Hepatocyte (in vitro differentiated cells): Measurements from ENCODE around the gene FMN1. TPM values are rescaled to one million over a fixed set of nuclear protein-coding genes. Genes with fewer than 3 reads are reported as not detected.

Experiments used
- DNase-seq: peaks from one replicate; pipeline ENCODE4 v3.0.0-alpha.2; 2016; ENCODE audit warnings: low spot score
- H2AFZ ChIP-seq: fragments of 200-600 bp; sonication (generic); 2 replicates; pipeline ENCODE4 v1.6.0; 2016; ENCODE audit warnings: antibody characterized with exemption, mild to moderate bottlenecking
- H3K27ac ChIP-seq: fragments of 200-600 bp; sonication (generic); 2 replicates; pipeline ENCODE4 v1.5.1; 2016; ENCODE audit warnings: mild to moderate bottlenecking
- H3K27me3 ChIP-seq: fragments of 200-600 bp; sonication (generic); 2 replicates; pipeline ENCODE4 v1.6.1; 2016
- H3K36me3 ChIP-seq: fragments of 200-600 bp; sonication (generic); replicated peaks from 2 replicates; pipeline ENCODE4 v1.5.1; 2016; ENCODE audit warnings: low read depth; ENCODE audit not compliant: insufficient read depth
- H3K4me1 ChIP-seq: fragments of 200-600 bp; sonication (generic); 2 replicates; pipeline ENCODE4 v1.5.1; 2016; ENCODE audit warnings: mild to moderate bottlenecking, moderate library complexity; ENCODE audit not compliant: insufficient read depth
- H3K4me2 ChIP-seq: fragments of 200-600 bp; sonication (generic); 2 replicates; pipeline ENCODE4 v1.6.0; 2016
- H3K4me3 ChIP-seq: fragments of 200-600 bp; sonication (generic); 2 replicates; pipeline ENCODE4 v1.5.1; 2016; ENCODE audit warnings: mild to moderate bottlenecking
- H3K79me2 ChIP-seq: fragments of 200-600 bp; sonication (generic); 2 replicates; pipeline ENCODE4 v1.6.0; 2017; ENCODE audit warnings: mild to moderate bottlenecking
- H3K9me2 ChIP-seq: fragments of 200-600 bp; sonication (generic); replicated peaks from 2 replicates; pipeline ENCODE4 v1.6.0; 2017; ENCODE audit warnings: mild to moderate bottlenecking; ENCODE audit not compliant: insufficient read depth
- H3K9me3 ChIP-seq: fragments of 200-600 bp; sonication (generic); 2 replicates; pipeline ENCODE4 v1.5.1; 2016; ENCODE audit warnings: low read depth, mild to moderate bottlenecking
- H4K20me1 ChIP-seq: fragments of 200-600 bp; sonication (generic); 2 replicates; pipeline ENCODE4 v1.6.0; 2016; ENCODE audit warnings: mild to moderate bottlenecking; ENCODE audit not compliant: insufficient read depth, poor library complexity, severe bottlenecking
- CTCF ChIP-seq: fragments of 200-600 bp; sonication (generic); IDR thresholded peaks from 2 replicates; pipeline ENCODE4 v1.5.1; 2016; ENCODE audit warnings: antibody characterized with exemption, mild to moderate bottlenecking; ENCODE audit not compliant: poor library complexity
- EZH2 ChIP-seq: fragments of 200-600 bp; sonication (generic); IDR thresholded peaks from 2 replicates; pipeline ENCODE4 v1.6.1; 2016; ENCODE audit warnings: antibody characterized with exemption, mild to moderate bottlenecking, borderline replicate concordance
- EZH2phosphoT487 ChIP-seq: fragments of 200-600 bp; sonication (generic); IDR thresholded peaks from one replicate; pipeline ENCODE4 v1.6.1; 2018; ENCODE audit warnings: antibody characterized with exemption, mild to moderate bottlenecking, low read depth, moderate library complexity; ENCODE audit not compliant: unreplicated experiment, severe bottlenecking
- WGBS: methylation state at CpG from one replicate; pipeline ENCODE4 v1.1.6; 2016; ENCODE audit warnings: low lambda C conversion rate; ENCODE audit errors: missing lambda C conversion rate; 5-methylcytosine and 5-hydroxymethylcytosine counted together
- polyA plus RNA-seq: library from polyadenylated mRNA; unstranded; fragments of >200 nt; fragmentation: Nextera tagmentation; extraction: Ambion mirVana; gene quantifications from 2 replicates; pipeline ENCODE4 v1.2.1, GENCODE V29; 2016
- total RNA-seq: library from RNA; depleted of rRNA; stranded (reverse); fragments of >200 nt; gene quantifications from 2 replicates; pipeline ENCODE4 v1.2.3, GENCODE V29; 2014

FMN1 gene
- total and polyA plus RNA-seq, 2 experiments from 2014 or later: 0.07 to 0.70 TPM

- Histone ChIP-seq H4K20me1 (no peaks in the 10 kb centered on the region), H3K36me3 (no peaks in the 10 kb centered on the region), H3K4me3 (no peak overlapping the region), H3K4me1 (no peaks in the 10 kb centered on the region), H2AFZ (no peak overlapping the region), H3K27me3 (no peaks in the 10 kb centered on the region), H3K4me2 (no peak overlapping the region), H3K79me2 (no peaks in the 10 kb centered on the region), H3K27ac (no peak overlapping the region), H3K9me3 (no peaks in the 10 kb centered on the region), H3K9me2 (no peaks in the 10 kb centered on the region)
- DNase-seq: no peak
- 100% methylated on average over 4 of the region's 4 CpGs for WGBS
- TF ChIP-seq EZH2phosphoT487 (no peak), EZH2 (no peak), CTCF (no peak)
These were observed 150.9 kb downstream of the FMN1 start for GRCh38 chr15:33043636-33044035.

DNA sequence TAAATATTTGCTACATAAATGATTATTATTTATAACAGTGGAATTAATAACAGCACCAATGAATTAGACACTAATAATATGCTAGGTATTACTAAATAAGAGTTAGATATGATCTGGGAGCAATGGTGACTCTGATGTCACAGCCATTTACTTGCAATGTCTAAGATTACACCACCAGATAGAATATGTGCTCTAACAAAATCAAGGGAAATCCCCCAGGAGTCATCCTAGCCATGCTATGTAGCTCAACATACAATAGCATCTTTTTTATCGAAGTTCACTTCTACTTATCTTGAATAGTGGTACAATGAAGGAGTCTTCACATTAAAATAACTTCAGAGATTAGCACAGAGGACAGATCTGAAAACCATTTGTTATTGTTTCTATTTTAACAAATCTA is 154.0 kb downstream of the FMN1 start:
- Histone ChIP-seq H3K36me3 (no peaks in the 10 kb centered on the region), H3K9me2 (no peaks in the 10 kb centered on the region), H3K27ac (no peak overlapping the region), H3K79me2 (no peaks in the 10 kb centered on the region), H4K20me1 (no peaks in the 10 kb centered on the region), H3K9me3 (no peaks in the 10 kb centered on the region), H3K27me3 (no peaks in the 10 kb centered on the region), H2AFZ (no peak overlapping the region), H3K4me2 (no peak overlapping the region), H3K4me1 (no peaks in the 10 kb centered on the region), H3K4me3 (no peak overlapping the region)
- 90% methylated on average over 1 of the region's 1 CpG for WGBS
- no peak for DNase-seq
- TF ChIP-seq CTCF (no peak), EZH2 (no peak)

GRCh38 chr15:33034588-33034987 is 159.9 kb downstream of the FMN1 start:
- no peak overlapping the region for H3K27ac ChIP-seq
- no peaks in the 10 kb centered on the region for H4K20me1 ChIP-seq
- H3K9me2 ChIP-seq: peaks cover 5% of the 10 kb centered on the region
- H3K27me3 ChIP-seq: no peaks in the 10 kb centered on the region
- H3K36me3 ChIP-seq: no peaks in the 10 kb centered on the region
- no peaks in the 10 kb centered on the region for H3K4me1 ChIP-seq
- H3K4me3 ChIP-seq: no peak overlapping the region
- no peaks in the 10 kb centered on the region for H3K79me2 ChIP-seq
- no peak overlapping the region for H3K4me2 ChIP-seq
- no peaks in the 10 kb centered on the region for H3K9me3 ChIP-seq
- H2AFZ ChIP-seq: no peak overlapping the region
- DNase-seq: no peak
- no peak for TF ChIP-seq EZH2phosphoT487
- TF ChIP-seq EZH2: no peak
- no peak for TF ChIP-seq CTCF

- DNase-seq: no peak
- peaks cover 6% of the 10 kb centered on the region for H3K4me1 ChIP-seq
- no peaks in the 10 kb centered on the region for H3K79me2 ChIP-seq
- H4K20me1 ChIP-seq: no peaks in the 10 kb centered on the region
- H3K27me3 ChIP-seq: no peaks in the 10 kb centered on the region
- H3K9me3 ChIP-seq: no peaks in the 10 kb centered on the region
- no peak for TF ChIP-seq CTCF
- no peak for TF ChIP-seq EZH2
- TF ChIP-seq EZH2phosphoT487: no peak
- H3K9me2 ChIP-seq: peaks cover 5% of the 10 kb centered on the region
- WGBS: 74% methylated on average over 4 of the region's 4 CpGs
- no peak overlapping the region for H2AFZ ChIP-seq
- no peak overlapping the region for H3K27ac ChIP-seq
- no peak overlapping the region for H3K4me2 ChIP-seq
- no peaks in the 10 kb centered on the region for H3K36me3 ChIP-seq
- no peak overlapping the region for H3K4me3 ChIP-seq
These were observed 162.5 kb downstream of the FMN1 start for GRCh38 chr15:33032053-33032452.
